Suprapubic skin (tissue), 4 donors: ENCODE results near the gene ABCA4. TPM values are rescaled to one million over a fixed set of nuclear protein-coding genes. Genes with fewer than 3 reads are reported as not detected.

Source experiments
- DNase-seq, 2 donors: peaks; one replicate each; pipeline ENCODE4 v3.0.0-alpha.2; 2019; ENCODE audit warnings: low spot score in 2 of 2
- H3K27ac ChIP-seq: fragments of 200-600 bp; sonication (generic); one replicate; pipeline ENCODE4 v1.5.1; 2019
- H3K27me3 ChIP-seq: fragments of 200-600 bp; sonication (generic); one replicate; pipeline ENCODE4 v1.5.1; 2019
- H3K36me3 ChIP-seq: fragments of 200-600 bp; sonication (generic); one replicate; pipeline ENCODE4 v1.5.1; 2019
- H3K4me1 ChIP-seq: fragments of 200-600 bp; sonication (generic); one replicate; pipeline ENCODE4 v1.5.1; 2019
- H3K4me3 ChIP-seq: fragments of 200-600 bp; sonication (generic); one replicate; pipeline ENCODE4 v1.5.1; 2019; ENCODE audit warnings: mild to moderate bottlenecking
- H3K9me3 ChIP-seq: fragments of 200-600 bp; sonication (generic); one replicate; pipeline ENCODE4 v1.5.1; 2019
- CTCF ChIP-seq, 2 donors: fragments of 200-600 bp in 1 of 2; fragments of 450-650 bp in 1 of 2; sonication (generic) in 1 of 2; IDR thresholded peaks; one replicate each; pipeline ENCODE4 v1.5.1; 2016 to 2019; ENCODE audit warnings: antibody characterized with exemption in 2 of 2, mild to moderate bottlenecking in 1 of 2, moderate library complexity in 1 of 2
- EP300 ChIP-seq: sonication (generic); formaldehyde crosslinking; IDR thresholded peaks from one replicate; pipeline ENCODE4 v1.6.1; 2017; ENCODE audit warnings: antibody characterized with exemption
- POLR2A ChIP-seq, 2 donors: fragments of 450-650 bp; IDR thresholded peaks; one replicate each; pipeline ENCODE4 v1.6.1; 2017; ENCODE audit warnings: antibody characterized with exemption in 2 of 2, mild to moderate bottlenecking in 2 of 2, moderate library complexity in 2 of 2
- POLR2AphosphoS5 ChIP-seq, 3 donors: sonication (generic); formaldehyde crosslinking; IDR thresholded peaks; one replicate each; pipeline ENCODE4 v1.6.1; 2017; ENCODE audit warnings: antibody characterized with exemption in 3 of 3
- WGBS: methylation state at CpG from one replicate; pipeline ENCODE4 v1.1.5; 2018; 5-methylcytosine and 5-hydroxymethylcytosine counted together
- total RNA-seq, 4 donors: library from RNA; depleted of rRNA; stranded (reverse); fragments of >200 nt; gene quantifications; one replicate each; pipeline ENCODE4 v1.1.0, GENCODE V29; 2016

ABCA4 gene
- total RNA-seq, 4 donors from 2014 or later = 2.8 to 6.8 (median 4.3) TPM

DNA sequence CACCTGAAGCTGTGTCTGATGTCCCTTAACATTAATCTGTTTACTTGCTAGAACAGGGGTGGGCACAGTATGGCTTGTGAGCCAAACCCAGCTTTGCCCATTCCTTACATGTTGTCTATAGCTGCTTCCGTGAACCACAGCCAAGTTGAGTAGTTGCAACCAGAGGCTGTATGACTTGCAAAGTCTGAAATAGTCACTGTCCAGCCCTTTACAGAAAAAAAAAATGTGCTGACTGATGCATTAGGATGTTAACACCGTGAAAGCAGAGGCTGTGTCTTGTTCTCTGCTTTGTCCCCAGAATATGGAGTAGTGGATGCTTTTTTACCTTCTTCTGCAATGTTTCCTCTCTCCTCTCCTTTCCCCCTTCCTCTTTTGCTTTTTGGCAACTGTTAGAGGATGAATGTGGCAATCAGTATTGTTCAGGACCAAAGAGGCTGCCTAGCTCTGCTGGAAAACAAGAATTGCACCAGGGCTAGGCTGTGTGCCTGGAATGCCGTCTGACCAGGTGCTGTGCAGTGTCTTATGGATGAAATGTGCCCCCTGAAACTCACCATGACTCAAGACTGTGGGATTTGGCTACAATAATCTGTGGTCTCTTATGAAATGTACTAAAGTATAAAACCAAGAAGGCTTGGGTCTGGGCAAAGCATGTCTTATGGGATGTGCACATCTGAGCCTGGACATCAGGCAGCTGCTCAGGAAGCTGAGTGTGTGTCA is 132.2 kb downstream of the ABCA4 start:
- H3K27me3 ChIP-seq = no peaks in the 10 kb centered on the region
- H3K9me3 ChIP-seq = no peaks in the 10 kb centered on the region
- no peak overlapping the region for H3K4me3 ChIP-seq
- peaks cover 17% of the 10 kb centered on the region for H3K4me1 ChIP-seq
- DNase-seq = no peak
- no peaks in the 10 kb centered on the region for H3K36me3 ChIP-seq
- H3K27ac ChIP-seq = peak overlapping the region; percentile 18
- 28% methylated on average over 3 of the region's 3 CpGs for WGBS
- no peak for TF ChIP-seq POLR2AphosphoS5 (IDR thresholded peaks at IDR 0.05)

- TF ChIP-seq CTCF (IDR thresholded peaks at IDR 0.05) = no peak
- TF ChIP-seq POLR2AphosphoS5 (IDR thresholded peaks at IDR 0.05) = no peak
- TF ChIP-seq POLR2A (IDR thresholded peaks at IDR 0.05) = no peak
- no peak for TF ChIP-seq EP300
- 92% methylated on average over 1 of the region's 1 CpG for WGBS
- DNase-seq = no peak
- H3K27me3 ChIP-seq = no peaks in the 10 kb centered on the region
- H3K4me3 ChIP-seq = no peak overlapping the region
- no peaks in the 10 kb centered on the region for H3K9me3 ChIP-seq
- no peaks in the 10 kb centered on the region for H3K36me3 ChIP-seq
- peaks cover 23% of the 10 kb centered on the region for H3K4me1 ChIP-seq
- H3K27ac ChIP-seq = no peak overlapping the region
Observed at GRCh38 chr1:93981274-93981667, 139.7 kb downstream of the ABCA4 start.

DNA sequence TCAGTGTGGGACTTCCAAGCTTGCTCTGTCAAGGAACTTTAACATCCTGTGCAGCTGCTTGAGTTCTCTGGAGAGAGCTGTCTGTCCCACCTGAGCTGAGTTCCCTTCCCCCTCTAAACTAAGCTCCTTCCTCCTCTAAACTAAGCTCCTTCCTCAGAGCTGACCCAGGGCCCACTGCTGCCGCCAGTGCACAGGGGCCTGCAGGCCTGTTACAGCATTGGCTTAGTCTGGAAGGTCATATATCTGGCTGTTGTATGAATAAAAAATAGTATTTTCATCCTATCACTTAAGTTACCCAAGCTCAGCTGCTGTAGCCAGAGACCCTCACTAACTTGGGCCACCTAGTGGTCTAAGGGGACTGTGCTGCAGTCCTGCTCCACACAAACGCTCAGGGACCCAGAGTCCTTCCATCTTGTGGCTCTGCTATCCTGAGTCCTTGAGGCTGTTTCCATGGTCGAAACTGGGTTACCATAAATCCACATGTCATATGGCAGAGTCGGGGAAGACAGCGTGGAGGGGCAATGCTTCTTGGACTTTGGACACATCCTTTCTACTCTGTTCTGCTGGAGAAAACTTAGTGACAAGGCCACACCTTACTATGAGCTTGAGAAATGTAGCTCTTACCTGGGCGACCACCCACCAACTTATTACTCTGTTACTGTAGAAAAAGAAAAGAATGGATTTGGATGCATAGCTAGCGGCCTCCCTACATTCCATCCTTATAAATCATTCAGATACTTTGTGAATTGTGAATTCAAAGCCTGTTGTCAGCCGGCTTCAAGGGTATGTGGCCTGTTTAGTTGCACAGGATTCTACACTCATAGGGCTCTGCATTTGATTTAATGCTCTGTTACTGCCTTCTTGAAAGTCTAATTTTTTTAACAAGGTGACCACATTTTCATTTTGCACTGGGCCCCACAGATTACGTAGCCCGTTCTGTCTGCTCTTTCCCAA is 140.4 kb downstream of the ABCA4 start:
- TF ChIP-seq POLR2A (IDR thresholded peaks at IDR 0.05) (no peak), POLR2AphosphoS5 (IDR thresholded peaks at IDR 0.05) (no peak), EP300 (no peak), CTCF (IDR thresholded peaks at IDR 0.05) (no peak)
- WGBS = 80% methylated on average over 10 of the region's 10 CpGs
- Histone ChIP-seq H3K9me3 (no peaks in the 10 kb centered on the region), H3K4me1 (peaks cover 23% of the 10 kb centered on the region), H3K4me3 (no peak overlapping the region), H3K27ac (peak overlapping the region; percentile 43), H3K36me3 (no peaks in the 10 kb centered on the region), H3K27me3 (no peaks in the 10 kb centered on the region)
- no peak for DNase-seq

GRCh38 chr1:93979718-93980319 is 141.1 kb downstream of the ABCA4 start:
- Histone ChIP-seq H3K27me3 (no peaks in the 10 kb centered on the region), H3K36me3 (no peaks in the 10 kb centered on the region), H3K4me3 (no peak overlapping the region), H3K9me3 (no peaks in the 10 kb centered on the region), H3K4me1 (peaks cover 23% of the 10 kb centered on the region), H3K27ac (peak overlapping the region; percentile 43)
- TF ChIP-seq POLR2AphosphoS5 (IDR thresholded peaks at IDR 0.05) (peak in 1 of 3 donors; percentile 67), POLR2A (IDR thresholded peaks at IDR 0.05) (no peak)
- no peak for DNase-seq
- 11% methylated on average over 4 of the region's 4 CpGs for WGBS

- 49% methylated on average over 7 of the region's 7 CpGs for WGBS
- H3K4me1 ChIP-seq = peaks cover 23% of the 10 kb centered on the region
- no peak for DNase-seq
- no peaks in the 10 kb centered on the region for H3K36me3 ChIP-seq
- no peak for TF ChIP-seq EP300
- no peak for TF ChIP-seq CTCF (IDR thresholded peaks at IDR 0.05)
- no peak for TF ChIP-seq POLR2A (IDR thresholded peaks at IDR 0.05)
- TF ChIP-seq POLR2AphosphoS5 (IDR thresholded peaks at IDR 0.05) = no peak
- no peaks in the 10 kb centered on the region for H3K9me3 ChIP-seq
- peak overlapping the region; percentile 42 for H3K27ac ChIP-seq
- H3K27me3 ChIP-seq = no peaks in the 10 kb centered on the region
- H3K4me3 ChIP-seq = no peak overlapping the region
Observed at GRCh38 chr1:93979040-93979717, 141.8 kb downstream of the ABCA4 start.
